Stimulated activated CD4-positive, alpha-beta T cell treated with anti-CD3 and anti-CD28 coated beads, TNF-alpha, amount 100 ng/mL, for 24 hours (primary cell): ENCODE measurements around the gene GOLM1.
A peak's percentile ranks its signal among the peaks of the same experiment; 100 is the strongest.
"Not testable (repeated sequence)": the region's sequence is repeated elsewhere in the genome, so short reads cannot be mapped to it uniquely, and the experiment has no call there.

Experiments
- DNase-seq, 3 experiments: peaks; one replicate each; pipeline ENCODE4 v3.0.0-alpha.2; 2020; ENCODE audit warnings: low read depth in 3 of 3

Gene GOLM1

DNA sequence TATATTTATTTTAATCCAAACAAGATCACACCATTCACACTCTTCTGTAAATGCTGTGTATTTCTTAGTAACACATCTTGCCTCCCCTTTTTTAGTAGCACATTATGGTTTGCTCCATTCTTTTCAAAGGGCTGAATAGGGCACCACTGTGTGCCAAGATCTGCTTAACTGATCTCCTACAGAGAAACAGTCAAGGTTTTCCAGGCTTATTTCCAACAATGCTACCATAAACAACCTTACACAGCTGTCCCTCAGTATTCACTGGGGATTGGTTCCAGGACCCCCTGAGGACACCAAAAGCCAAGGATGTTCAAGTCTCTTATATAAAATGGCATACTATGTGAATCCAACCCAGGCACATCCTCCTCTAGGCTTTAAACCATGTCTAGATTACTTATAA is 16.5 kb downstream of the GOLM1 start:
- DNase-seq, result no peak

DNA sequence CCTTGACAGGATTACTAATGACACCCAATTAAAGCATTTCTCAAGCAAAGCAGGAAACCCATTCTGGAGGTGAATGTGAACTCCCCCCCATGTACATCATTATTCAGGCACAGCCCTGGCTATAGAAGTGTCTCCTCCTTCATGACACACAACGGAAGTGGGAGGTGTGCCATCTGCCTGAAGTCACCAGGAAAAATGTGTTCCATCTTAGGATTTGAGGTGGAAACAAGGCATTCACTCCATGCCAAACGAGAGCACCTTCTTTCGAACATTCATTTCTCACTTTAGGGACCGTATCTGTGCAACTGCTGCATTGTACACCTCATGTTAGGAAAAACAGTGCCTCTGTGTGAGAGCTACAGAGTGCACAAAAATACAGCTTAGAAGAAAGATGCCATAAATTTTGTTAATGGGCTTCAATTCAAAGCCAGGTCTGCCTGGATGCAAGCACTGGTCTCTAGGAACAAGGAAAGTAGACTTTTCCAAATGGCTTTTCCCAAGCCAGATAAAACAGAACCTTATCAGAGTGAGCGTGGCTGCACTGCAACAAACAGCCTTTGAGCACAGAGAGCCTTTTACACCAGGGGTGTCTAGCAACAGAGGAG is 19.4 kb downstream of the GOLM1 start:
- no peak for DNase-seq

DNA sequence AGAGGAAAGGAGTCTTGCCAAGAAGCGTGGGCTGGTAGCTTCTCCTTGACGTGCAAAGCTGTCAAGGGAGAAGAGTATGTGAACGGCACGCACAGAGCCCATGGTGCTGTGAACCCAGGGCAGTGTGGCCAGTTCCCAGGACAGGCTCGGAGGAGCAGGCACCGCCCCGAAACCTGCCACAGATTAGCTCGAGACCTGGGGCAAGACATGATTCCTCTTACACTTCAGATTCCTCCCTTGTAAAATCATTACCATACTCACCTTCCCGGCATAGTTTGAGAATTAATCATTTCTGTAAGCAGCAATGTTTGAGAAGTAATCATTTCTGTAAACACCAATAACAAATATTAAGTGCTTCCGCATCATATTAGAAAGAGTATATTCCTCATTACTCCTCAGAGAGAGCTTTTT is 19.9 kb downstream of the GOLM1 start:
- no peak for DNase-seq

DNA sequence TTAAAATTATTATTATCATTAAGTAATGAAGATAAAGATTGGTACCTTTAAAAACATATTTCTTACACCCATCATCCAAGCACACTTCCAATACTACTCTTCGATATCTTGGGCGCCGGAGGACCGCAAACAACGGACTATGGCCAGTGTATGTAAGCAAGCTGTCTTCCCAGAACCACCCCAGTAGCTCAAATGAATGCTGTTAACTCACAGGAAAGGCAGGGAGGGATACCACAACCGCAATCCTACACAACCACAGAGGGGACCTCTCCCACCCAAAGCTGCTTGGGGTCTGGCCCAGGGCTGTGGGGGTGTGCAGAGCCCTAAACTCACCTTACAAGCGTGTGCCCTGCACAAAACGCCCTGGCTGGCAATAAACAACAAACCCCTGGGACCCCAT is 20.6 kb downstream of the GOLM1 start:
- DNase-seq, result no peak

DNA sequence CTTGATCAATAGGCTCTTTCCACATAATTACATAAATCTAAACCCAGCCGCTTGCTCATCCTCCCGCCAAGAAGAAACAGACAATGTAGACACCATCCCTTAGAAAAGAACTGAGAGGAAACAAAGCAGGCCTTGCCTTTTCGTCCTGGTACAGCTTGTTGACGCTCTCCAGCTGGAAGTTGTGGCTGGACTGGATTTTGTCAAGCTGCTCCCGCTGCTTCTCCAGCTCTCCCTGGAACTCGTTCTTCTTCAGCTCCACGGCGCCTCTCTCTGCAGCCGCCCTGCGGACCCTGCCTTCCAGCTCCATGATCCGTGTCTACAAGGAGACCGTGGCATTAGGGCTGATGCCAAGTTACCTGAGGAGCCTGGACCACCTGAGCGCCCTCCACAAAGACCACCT is 22.1 kb downstream of the GOLM1 start:
- no peak for DNase-seq

DNA sequence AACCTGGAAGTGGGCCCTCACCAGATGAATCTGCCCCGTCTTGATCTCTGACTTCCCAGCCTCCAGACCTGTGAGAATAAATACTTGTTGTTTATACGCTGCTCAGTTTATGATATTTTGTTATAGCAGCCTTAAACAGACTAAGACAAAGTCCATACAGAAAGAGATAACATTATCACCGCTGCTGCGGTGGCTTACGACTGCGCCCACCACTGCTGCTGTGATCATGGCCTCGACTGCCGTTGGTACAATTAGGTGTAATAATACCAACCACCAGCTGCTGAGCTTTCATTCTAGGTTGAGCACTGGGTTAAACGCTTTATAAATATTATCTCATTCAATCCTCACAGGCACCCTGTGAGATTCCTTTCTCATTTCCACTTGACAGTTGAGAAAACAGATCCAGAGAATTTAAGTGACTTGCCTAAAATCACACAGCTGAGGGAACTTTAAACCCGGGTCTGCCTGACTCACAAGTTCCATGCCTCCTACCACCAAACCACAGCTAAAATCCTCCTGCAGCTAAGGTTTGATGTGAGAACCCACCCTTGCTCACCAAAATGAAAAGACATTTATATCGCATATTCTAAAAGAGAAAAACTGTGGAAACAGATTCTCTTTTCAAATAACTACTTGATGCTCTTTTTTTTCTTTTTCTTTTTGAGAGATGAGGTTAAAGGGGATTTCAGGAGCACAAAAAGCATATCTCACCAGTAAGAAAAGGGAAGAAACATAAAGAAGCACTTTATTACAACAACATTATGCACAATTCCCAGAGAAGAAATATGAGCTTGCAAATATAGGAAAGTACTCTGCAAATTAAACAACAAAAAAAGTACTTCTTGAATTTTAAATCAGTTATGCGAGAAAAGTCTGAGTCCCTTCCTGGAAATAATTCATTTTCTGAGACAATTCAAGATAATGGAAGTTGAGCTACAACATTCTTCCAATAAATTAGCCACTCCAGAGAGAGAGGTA is 23.9 kb downstream of the GOLM1 start:
- DNase-seq, result peak in 1 of 3 experiments; percentile 18

DNA sequence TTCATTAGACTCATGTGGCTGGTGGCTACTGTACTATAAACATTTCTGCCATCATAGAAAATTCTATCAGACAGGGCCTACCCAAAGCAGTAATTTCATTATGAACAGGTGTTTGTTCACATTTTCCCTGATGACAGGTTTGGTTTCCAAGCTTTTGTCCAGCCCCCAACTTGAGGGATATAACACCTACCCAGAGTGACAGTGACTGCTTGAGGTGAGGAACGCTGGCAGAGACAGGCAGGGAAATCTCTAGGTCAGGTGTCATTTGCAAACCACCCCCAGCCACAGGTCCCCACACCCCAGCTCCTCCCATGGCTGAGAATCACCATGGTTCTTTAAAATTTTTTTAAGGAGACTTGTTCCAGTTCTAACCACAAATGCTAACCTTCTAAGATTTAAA is 25.5 kb downstream of the GOLM1 start:
- no peak for DNase-seq

DNA sequence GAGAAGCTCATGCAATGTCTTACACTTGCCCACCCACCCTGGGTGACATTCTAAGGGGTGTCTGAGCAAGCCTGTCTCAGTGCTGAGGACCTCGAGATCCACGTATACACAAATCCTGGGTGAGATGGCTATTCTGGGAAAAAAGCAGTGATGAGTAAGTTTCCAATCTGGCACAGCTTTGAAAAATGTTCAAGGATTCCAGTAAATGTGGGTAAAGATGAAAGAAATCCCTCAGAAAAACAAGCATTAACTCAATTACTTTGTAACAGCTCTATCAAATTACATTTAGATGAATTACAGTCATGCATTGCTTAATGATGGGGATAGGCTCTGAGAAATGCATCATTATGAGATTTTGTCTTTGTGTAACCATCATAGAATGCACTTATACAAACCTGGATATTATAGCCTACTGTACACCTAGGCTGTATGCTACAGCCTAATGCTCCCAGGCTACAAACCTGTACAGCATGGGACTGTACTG is 26.9 kb downstream of the GOLM1 start:
- DNase-seq, result no peak

DNA sequence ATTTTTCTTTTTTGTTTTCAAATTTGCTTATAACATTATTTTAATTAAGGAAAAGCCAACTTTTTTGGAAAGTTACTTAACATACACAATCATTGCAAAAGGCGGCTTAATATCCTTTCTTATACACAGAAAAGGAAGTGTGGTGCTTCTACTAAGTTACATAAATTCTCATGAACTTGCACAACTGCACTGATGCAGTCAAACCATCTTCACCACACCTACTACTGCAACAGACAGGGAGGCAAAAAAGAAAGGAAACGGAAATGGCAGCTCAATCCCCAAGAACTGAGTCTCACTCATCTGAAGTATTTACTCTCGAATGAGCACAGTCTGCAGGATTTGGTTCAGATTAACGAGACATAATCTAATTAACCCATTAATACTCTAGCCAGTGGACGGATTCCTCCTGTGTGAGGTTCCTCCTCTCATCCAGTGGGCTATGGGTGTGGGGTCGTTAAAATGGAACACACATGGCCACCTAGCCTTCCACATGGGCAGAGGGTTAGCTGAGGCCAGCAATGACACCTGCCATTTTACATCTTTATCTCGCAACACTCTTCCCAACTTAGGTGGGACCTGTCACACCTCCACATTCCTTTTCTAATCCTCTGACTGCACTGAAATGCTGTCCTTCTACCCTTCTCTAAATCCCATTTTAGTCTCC is 30.0 kb downstream of the GOLM1 start:
- no peak for DNase-seq

DNA sequence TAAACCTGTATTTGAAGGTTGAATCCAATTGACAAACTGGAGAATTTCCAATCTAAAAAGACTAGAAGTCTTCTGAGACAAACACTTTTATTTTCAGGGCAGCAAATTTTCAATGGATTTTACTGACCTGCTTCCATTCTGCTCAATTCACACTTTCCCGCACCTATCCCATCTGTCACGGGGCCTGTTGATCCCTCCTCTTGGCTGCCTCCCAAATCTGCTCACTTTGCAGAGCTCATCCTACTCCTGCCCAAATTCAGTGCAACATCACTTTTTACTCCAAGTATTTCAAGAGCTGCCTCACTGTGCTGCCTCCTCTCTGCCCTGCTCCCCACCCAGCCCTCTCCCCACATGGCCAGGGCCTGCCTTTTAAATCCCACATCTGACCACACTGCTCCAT is 35.1 kb downstream of the GOLM1 start:
- no peak for DNase-seq

DNA sequence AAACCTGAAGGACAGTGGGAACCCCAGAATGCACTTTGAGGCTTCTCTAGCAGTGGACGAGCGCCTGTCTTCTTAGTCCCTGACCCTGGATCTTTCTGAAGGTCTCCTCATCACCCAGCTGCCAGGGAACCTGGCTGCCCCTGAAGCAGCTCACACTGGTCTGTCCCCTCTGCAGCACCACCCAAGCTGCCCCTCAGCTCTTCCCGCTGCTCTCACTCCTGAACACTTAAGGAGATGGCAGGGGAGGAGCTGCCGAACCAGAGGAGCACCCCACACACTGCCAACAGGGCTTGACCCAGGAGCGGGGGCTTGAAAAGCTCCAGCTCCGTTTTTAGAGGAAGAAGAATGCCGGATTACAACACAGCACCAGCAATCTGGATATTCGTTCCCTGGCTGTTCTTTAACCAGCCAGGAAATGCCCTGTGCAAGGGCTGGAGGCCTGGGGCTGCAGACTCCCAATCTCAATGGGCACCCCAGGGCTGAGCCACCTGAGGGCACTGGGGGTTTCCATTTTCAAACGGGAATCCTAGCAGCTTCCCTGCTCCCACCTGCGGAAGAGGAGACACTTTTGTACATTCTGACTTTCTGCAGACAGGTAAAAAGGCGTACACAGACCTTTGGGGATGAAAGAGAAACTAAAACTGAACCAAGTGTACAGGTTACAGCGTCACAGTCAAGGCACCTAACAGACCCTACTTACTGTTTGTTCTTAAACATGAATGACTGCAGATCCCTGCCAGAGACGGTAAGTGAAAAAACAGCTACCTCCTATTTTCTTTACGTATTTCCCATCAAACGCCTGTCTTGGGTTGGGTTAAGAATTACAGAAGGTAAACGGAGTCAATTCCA is 36.3 kb downstream of the GOLM1 start:
- DNase-seq, result no peak

DNA sequence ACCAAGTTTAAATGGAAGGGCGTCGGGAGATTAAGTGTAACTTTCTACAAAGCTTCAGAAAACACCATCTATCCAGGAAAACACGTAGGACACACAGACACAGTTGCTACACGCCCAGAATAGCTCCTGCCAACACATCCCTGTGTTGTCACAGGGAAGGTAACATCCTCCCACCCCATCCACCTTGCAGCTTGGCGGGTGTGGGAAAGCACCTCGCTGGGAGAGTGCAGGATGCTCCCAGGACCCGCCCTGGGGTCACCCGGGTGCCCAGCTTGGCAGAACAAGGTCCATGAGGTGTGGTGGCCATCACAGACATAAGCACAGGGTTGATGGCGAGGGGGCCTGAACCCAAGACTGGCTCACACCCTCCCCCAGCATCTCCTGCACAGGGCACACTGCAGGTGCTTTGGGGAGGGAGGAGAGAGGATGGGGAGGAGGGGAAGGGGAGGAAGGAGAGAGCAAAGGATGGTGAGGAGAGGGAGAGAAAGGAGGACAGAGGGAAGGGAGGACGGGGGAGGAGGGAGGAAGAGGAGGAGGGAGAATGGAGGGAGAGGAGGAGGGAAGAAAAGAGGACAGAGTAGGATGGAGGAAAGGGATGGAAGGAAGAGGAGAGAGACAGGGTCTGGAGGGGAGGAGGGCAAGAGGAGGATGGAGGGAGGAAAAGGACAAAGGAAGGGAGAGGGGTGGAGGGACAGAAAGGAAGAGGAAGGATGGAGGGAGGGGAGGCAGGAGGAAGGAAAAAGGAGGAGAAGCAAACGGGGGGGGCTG is 37.2 kb downstream of the GOLM1 start:
- no peak for DNase-seq

DNA sequence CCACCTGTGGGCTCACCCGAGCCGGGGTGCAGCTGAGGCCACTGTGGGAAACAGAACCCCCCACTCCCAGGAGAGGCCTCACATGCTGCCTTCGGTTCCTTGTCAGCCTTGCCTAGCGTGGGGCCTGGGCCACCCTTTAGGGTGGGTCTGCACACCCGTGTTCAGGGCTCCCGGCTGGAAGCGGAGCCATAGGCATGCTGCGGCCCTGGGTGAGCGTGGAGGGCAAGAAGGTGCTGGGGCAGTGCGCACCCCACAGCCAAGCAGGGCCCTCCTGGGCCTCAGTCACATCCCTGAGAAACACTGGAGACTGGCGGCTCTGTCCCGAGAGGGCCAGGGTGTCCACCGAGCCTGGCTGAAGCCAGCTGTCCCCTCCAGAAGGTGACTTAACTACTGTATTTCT is 41.9 kb downstream of the GOLM1 start:
- DNase-seq, result no peak

DNA sequence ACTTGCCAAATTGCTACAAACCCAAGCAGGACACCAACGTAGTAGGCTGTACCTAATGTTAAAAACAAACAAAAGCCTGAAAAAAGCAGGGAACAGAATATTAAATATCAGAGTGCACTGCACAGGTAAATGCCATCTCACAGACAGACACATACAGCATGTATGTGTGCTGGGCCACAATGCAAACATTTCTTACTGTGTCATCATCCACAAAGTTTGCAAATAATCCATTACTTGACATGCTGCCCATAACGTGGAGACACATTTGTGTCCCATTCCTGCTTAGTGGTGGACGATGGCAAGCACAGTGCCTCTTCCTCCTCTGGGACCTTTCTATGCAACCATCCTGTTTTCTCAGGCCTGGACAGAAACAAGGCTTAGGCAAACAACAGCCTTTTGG is 44.7 kb downstream of the GOLM1 start:
- no peak for DNase-seq

DNA sequence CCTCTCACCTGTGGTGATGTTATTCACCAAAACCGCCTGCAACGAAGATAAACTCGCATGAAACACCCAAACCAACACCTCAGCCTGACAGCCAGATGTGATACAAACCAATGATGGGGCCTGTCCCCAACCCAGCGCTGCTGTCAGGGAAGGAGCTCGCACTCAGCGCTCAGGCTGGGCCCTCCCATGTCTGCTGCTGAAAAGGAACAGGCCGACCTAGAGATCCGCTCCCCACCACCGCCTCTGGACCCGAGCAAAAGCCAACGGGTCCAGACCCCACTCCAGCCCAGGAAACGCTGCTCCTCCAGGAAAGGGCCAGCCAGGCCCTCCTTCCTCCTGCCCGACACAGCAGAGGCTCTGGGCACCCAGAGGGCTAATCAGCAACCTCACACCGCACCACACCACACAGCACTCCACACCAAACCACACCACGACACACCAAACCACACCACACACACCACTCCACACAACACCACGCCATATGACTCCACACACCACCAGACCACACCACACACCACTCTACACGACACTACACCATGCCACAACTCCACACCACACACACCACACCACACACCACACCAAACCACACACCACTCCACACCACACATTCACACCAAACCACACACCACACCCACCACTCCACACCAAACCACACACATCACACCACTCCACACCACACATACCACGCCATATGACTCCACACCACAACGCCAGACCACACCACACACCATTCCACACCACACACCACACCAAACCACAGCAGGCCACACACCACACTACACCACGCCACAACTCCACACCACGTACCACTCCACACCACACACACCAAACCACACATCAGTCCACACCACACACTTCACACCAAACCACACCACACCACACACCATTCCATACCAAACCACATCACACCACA is 46.5 kb downstream of the GOLM1 start:
- no peak for DNase-seq

DNA sequence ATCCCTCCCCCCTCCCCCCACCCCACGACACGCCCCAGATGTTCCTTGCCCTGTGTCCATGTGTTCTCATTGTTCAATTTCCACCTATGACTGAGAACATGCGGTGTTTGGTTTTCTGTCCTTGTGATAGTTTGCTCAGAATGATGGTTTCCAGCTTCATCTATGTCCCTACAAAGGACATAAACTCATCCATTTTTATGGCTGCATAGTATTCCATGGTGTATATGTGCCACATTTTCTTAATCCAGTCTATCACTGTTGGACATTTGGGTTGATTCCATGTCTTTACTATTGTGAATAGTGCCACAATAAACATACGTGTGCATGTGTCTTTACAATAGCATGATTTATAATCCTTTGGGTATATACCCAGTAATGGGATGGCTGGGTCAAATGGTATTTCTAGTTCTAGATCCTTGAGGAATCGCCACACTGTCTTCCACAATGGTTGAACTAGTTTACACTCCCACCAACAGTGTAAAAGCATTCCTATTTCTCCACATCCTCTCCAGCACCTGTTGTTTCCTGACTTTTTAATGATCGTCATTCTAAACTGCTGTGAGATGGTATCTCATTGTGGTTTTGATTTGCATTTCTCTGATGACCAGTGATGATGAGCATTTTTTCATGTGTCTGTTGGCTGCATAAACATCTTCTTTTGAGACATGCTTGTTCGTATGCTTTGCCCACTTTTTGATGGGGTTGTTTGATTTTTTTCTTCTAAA is 51.2 kb downstream of the GOLM1 start:
- DNase-seq, result not testable (repeated sequence)

DNA sequence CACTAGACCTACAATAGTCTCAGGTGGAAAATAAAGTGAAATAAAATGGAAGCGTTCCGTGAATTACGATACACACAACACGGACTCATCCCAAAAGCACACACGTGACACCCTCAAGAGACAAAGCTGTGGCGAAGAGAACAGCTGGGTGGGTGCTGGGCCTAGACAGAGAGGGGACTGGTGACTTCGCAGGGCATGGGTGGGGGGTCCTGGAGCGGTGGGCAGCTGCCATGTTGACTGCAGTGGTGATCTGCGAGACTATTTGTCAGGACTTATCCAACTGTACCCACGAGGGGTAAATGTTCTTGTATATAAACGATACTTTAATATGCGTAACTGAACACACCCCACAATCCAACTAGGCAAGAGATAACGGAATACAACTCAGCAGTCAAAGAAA is 52.0 kb downstream of the GOLM1 start:
- DNase-seq, result no peak

DNA sequence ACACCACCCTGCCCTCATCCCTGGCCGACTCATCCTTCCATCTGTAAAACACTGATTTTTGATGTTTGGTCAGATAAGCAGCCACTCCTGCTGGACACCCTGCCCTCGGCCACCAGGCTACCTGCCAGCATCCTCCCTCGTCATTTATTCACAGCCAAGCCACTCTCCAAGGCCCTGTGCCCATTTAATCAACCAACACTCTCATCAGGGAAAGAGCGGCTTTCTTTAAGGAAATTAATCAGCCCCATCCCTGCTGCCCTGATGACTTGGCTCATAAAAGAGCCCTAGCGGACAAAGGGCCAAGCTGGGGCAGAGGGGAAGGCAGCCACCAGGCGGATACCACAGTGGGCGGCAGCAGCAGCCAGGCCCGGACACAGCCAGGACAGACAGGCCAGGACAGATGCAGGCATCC is 52.4 kb downstream of the GOLM1 start:
- DNase-seq, result no peak

DNA sequence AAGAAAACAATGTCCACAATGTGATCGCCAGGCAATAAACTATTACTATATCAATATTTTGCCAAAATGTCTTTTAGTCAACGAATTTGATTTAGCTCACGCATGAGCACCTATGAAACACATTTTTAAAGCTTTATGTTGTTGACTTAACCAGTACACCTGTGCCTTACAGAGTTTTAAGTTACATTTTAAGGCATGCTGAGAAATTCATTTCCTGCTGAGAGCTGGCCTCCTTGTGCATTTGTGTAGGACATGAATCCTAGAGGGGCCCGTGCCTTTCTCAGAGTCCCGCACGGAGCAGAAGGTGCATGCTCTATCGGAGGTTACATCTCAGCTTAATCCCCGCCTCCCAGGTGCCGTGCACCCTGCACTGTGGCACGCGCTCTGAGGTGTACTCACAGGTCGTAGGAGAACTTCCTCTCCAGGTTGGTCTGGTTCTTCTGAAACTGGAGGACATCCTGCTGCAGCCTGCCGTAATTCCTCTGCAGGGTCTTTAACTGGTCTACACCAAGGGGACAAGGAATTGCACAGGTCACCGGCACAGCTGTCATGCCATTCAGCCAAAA is 53.2 kb downstream of the GOLM1 start:
- DNase-seq, result no peak
